Measurements from ENCODE around the gene ZNF670. TPM values are rescaled to one million over a fixed set of nuclear protein-coding genes. Genes with fewer than 3 reads are reported as not detected.
A peak's percentile ranks its signal among the peaks of the same experiment; 100 is the strongest.

ZNF670 gene
- total and polyA plus RNA-seq, 10 donors, result 1.4 to 5.6 (median 3.7) TPM

DNA sequence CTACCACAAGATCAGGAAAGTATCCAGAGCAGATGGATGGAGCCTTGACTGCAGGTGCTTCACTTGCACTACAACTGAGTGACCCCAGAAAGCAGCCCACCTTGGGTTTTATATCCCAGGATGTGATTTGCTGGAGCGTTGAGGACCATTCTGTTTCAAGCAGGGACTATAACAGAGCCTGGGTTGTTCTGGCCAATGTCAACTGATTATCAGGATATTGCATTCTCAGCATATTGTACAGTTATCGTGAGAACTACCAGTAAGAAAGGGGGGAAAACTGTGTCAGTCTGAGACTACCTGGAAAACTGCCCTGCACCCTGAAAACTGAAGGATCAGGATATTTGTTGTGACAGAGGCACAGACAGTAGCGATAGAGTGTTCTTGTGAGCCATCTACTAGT, 17.5 kb upstream of the ZNF670 start:
- Histone ChIP-seq H3K27ac (no peak overlapping the region), H3K4me1 (no peaks in the 10 kb centered on the region), H3K9me3 (peaks cover 29 to 82% (median 79%) of the 10 kb centered on the region in 8 donors), H3K36me3 (peaks cover 8 to 44% (median 26%) of the 10 kb centered on the region in 6 donors), H3K4me3 (no peak overlapping the region), H3K27me3 (replicated peaks in 1 of 7) (no peaks in the 10 kb centered on the region)
- intact Hi-C loops (cut with DNase I; ENCODE audit: low total_unique reads), result no loop called here
- WGBS, 5 donors, result 94 to 99% (median 96%) methylated on average over 3 of the region's 3 CpGs
- TF ChIP-seq POLR2A (IDR thresholded peaks at IDR 0.05) (no peak), POLR2AphosphoS5 (IDR thresholded peaks at IDR 0.05) (no peak)
- TF ChIP-seq, protein P1, sequence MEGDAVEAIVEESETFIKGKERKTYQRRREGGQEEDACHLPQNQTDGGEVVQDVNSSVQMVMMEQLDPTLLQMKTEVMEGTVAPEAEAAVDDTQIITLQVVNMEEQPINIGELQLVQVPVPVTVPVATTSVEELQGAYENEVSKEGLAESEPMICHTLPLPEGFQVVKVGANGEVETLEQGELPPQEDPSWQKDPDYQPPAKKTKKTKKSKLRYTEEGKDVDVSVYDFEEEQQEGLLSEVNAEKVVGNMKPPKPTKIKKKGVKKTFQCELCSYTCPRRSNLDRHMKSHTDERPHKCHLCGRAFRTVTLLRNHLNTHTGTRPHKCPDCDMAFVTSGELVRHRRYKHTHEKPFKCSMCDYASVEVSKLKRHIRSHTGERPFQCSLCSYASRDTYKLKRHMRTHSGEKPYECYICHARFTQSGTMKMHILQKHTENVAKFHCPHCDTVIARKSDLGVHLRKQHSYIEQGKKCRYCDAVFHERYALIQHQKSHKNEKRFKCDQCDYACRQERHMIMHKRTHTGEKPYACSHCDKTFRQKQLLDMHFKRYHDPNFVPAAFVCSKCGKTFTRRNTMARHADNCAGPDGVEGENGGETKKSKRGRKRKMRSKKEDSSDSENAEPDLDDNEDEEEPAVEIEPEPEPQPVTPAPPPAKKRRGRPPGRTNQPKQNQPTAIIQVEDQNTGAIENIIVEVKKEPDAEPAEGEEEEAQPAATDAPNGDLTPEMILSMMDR (IDR thresholded peaks at IDR 0.05 in 8 of 11, conservative IDR thresholded peaks at IDR 0.05 in 3 of 11), result no peak
- no peak for DNase-seq

DNA sequence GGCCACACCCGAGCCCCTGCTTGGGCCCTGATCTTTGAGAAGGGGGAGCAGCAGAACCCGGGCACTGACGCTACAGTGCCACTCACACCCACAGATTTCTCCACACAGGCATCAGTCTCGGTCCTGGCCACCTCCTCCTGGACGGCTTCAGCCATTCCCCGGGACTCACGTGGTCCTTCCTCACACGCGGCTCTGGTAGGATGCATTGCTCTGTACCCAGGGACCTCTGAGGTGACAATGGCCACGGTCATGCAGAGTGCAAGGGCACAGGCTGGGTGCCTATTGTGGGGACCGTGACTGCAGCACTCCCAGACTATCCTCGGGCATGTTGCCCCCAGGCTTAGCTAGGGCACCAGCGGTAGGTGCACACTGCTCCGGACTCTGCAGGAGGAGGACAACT, 11.8 kb upstream of the ZNF670 start:
- intact Hi-C loops (cut with DNase I; ENCODE audit: low total_unique reads), result no loop called here
- Histone ChIP-seq H3K27me3 (replicated peaks in 1 of 7) (no peaks in the 10 kb centered on the region), H3K4me3 (no peak overlapping the region), H3K36me3 (no peaks in the 10 kb centered on the region), H3K9me3 (peaks cover 3 to 25% (median 22%) of the 10 kb centered on the region in 8 donors), H3K27ac (no peak overlapping the region), H3K4me1 (no peaks in the 10 kb centered on the region)
- peak; percentile 67 for DNase-seq
- 77 to 86% (median 85%) methylated on average over 12 to 14 of the region's 14 CpGs for WGBS, 5 donors
- TF ChIP-seq, protein P1 (IDR thresholded peaks at IDR 0.05 in 8 of 11, conservative IDR thresholded peaks at IDR 0.05 in 3 of 11), result no peak
- no peak for TF ChIP-seq POLR2A (IDR thresholded peaks at IDR 0.05)
- TF ChIP-seq POLR2AphosphoS5 (IDR thresholded peaks at IDR 0.05), result no peak

- peak; percentile 67 for DNase-seq
- no peak overlapping the region for H3K4me3 ChIP-seq
- TF ChIP-seq, protein P1 (IDR thresholded peaks at IDR 0.05 in 8 of 11, conservative IDR thresholded peaks at IDR 0.05 in 3 of 11), result no peak
- TF ChIP-seq POLR2AphosphoS5 (IDR thresholded peaks at IDR 0.05) (no peak), POLR2A (IDR thresholded peaks at IDR 0.05) (no peak)
- no peaks in the 10 kb centered on the region for H3K36me3 ChIP-seq
- WGBS, 5 donors, result 64 to 84% (median 78%) methylated on average over 16 to 17 of the region's 17 CpGs
- H3K4me1 ChIP-seq, result no peaks in the 10 kb centered on the region
- intact Hi-C loops (cut with DNase I; ENCODE audit: low total_unique reads), result no loop called here
- peaks cover 0 to 20% (median 16%) of the 10 kb centered on the region in 8 donors for H3K9me3 ChIP-seq
- no peak overlapping the region for H3K27ac ChIP-seq
- H3K27me3 ChIP-seq (replicated peaks in 1 of 7), result no peaks in the 10 kb centered on the region
Observed at GRCh38 chr1:247089616-247090375, 11.2 kb upstream of the ZNF670 start.

DNA sequence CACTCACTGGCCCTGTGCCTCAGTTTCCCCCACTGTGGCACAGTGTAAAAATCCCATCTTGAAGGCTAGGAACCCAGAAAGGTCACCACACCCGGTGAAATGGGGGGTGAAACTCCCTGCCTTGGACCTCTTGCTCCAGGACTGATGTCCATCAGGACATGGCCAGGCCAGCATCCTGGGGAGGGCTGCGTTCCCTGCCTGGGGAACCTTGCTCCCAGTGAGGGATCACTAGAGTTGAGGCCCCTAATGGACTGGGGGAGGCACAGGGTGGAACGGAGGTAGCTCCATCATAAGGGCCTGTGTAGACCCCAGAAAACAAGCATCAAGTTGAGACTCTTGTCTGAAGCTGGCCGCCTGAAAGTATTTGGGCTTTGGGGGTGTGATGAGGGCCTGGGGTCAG, 10.4 kb upstream of the ZNF670 start:
- DNase-seq, result peak; percentile 57
- intact Hi-C loops (cut with DNase I; ENCODE audit: low total_unique reads), result no loop called here
- Histone ChIP-seq H3K4me3 (no peak overlapping the region), H3K9me3 (peaks cover 0 to 14% (median 7%) of the 10 kb centered on the region in 8 donors), H3K4me1 (no peaks in the 10 kb centered on the region), H3K27ac (no peak overlapping the region), H3K27me3 (replicated peaks in 1 of 7) (no peaks in the 10 kb centered on the region), H3K36me3 (no peaks in the 10 kb centered on the region)
- TF ChIP-seq, protein P1 (IDR thresholded peaks at IDR 0.05 in 8 of 11, conservative IDR thresholded peaks at IDR 0.05 in 3 of 11), result no peak
- no peak for TF ChIP-seq POLR2A (IDR thresholded peaks at IDR 0.05)
- no peak for TF ChIP-seq POLR2AphosphoS5 (IDR thresholded peaks at IDR 0.05)
- WGBS, 5 donors, result 76 to 87% (median 86%) methylated on average over 4 of the region's 4 CpGs

Data from spleen (tissue), 11 donors.